Motor neuron (in vitro differentiated cells): ENCODE results near the gene AMN. TPM values are rescaled to one million over a fixed set of nuclear protein-coding genes. Genes with fewer than 3 reads are reported as not detected.

Source experiments
- ATAC-seq, 8 experiments: fragments of 200-7000 bp; cut with Tn5 transposase; replicated peaks in 6 of 8; 2 replicates each; pipeline ENCODE4 v1.8.0; 2021; ENCODE audit warnings: mild to moderate bottlenecking in 8 of 8, moderate library complexity in 8 of 8
- H3K27ac ChIP-seq, 2 donors: fragments of 250-450 bp; sonication (Bioruptor Pico); 2 replicates each; pipeline ENCODE4 v1.9.0; 2021; ENCODE audit warnings: antibody characterized with exemption in 2 of 2, mild to moderate bottlenecking in 2 of 2, moderate library complexity in 1 of 2
- H3K4me1 ChIP-seq, 2 donors: fragments of 250-450 bp; sonication (Bioruptor Pico); replicated peaks in 1 of 2; 2 replicates each; pipeline ENCODE4 v1.6.1; 2021; ENCODE audit warnings: antibody characterized with exemption in 2 of 2, mild to moderate bottlenecking in 2 of 2, moderate library complexity in 1 of 2
- H3K4me3 ChIP-seq, 5 donors: fragments of 250-450 bp; sonication (Bioruptor Pico); 2 replicates each; pipeline ENCODE4 v1.9.0; 2021; ENCODE audit warnings: antibody characterized with exemption in 5 of 5, mild to moderate bottlenecking in 5 of 5, moderate library complexity in 4 of 5
- WGBS, 10 experiments: fragments of 450-650 bp; shearing (Covaris generic); methylation state at CpG; one replicate each; pipeline ENCODE4 v1.0.0; 2022; 5-methylcytosine and 5-hydroxymethylcytosine counted together
- in situ Hi-C, 9 experiments: fragments of 400-800 bp; cut with MboI; loops; one replicate each; pipeline ENCODE4 v1.15.0; 2021; ENCODE audit warnings: low sequenced_read_pairs in 9 of 9, low pct_unique_long_range_greater_than_20kb in 2 of 9; ENCODE audit not compliant: unreplicated experiment in 9 of 9
- total RNA-seq, 8 experiments: library from RNA; unstranded; fragments of 300-600 nt; gene quantifications; 2 replicates each; pipeline versions ENCODE4 v1.2.3 to v1.2.4, GENCODE V29; 2022

Gene AMN
- total RNA-seq, 8 experiments from 2014 or later, result 0.21 to 2.5 (median 0.36) TPM

DNA sequence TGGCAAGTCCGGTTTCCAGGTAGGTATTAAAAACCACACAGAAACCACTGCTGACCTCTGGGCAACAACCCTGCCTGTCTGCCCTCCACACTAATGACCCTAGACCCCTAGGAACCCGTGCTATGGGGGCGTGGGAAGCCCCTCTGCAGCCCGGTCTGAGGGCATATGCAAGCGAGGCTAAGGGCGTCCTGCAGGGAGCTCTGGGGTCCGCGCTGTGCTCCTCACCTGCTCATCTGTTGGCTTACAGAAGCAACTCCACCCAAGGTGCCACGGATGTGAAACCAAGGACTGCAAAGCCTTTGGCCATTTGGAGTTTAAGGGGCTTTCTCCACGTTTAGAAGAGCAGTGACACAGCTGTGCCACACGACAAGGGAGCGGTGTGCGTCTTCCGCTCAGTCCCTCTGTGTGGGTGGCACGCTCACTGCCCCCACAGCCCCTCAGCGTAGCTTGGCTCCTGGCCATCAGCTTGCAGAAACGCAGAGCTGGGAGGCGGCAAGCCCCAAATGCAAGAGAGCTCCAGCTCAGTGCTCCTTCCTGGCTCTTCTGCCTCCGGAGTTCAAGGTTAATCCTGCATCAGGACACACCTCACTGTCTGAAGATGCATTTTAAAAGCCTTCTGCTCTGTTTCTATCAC is 18.4 kb downstream of the AMN start:
- H3K4me3 ChIP-seq, result no peak overlapping the region
- 50 to 100% (median 89%) methylated on average over 1 to 10 of the region's 19 CpGs; no CpG with 5 or more reads in 2 of the 10 experiments for WGBS, 10 experiments
- H3K4me1 ChIP-seq, result no peaks in the 10 kb centered on the region
- ATAC-seq, result no peak
- in situ Hi-C loops, result no loop called here
- no peak overlapping the region for H3K27ac ChIP-seq

DNA sequence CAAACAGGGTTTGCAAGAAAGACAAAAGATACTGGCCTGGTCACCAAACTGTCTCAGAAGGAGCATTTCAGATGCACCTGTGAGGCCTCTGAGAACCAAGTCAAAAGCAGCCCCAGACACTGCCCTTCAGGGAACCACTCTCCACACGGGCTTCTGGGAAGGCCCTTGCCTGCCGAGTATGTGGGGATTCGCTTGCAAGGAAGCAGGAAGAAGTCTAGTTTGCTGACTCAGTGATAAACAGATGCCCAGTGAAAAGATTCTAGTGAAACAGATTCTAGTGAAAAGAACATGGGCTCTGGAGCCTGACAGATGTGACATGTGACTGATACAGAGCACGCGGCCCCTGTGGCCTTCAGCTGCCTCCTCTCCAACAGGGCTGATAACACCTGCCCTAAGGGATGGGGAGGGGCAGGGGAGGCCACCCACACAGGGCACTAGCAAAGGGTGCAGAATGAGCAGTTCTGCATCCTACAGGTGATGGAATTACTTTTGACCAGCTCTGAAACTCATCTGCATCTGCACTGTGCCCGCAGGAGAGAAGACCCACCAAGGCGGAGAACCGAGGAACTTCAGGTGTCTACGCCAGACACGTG is 19.1 kb downstream of the AMN start:
- H3K4me1 ChIP-seq, result no peaks in the 10 kb centered on the region
- no peak overlapping the region for H3K27ac ChIP-seq
- no peak overlapping the region for H3K4me3 ChIP-seq
- WGBS, 10 experiments, result 80 to 94% (median 87%) methylated on average over 3 to 6 of the region's 10 CpGs; no CpG with 5 or more reads in 7 of the 10 experiments
- no peak for ATAC-seq
- in situ Hi-C loops, result no loop called here

GRCh38 chr14:102942069-102942468 is 19.6 kb downstream of the AMN start:
- WGBS, 10 experiments, result 20 to 100% (median 100%) methylated on average over 1 to 4 of the region's 13 CpGs; no CpG with 5 or more reads in 6 of the 10 experiments
- peak in 1 of 8 experiments; percentile 8 for ATAC-seq
- no peaks in the 10 kb centered on the region for H3K4me1 ChIP-seq
- H3K27ac ChIP-seq, result no peak overlapping the region
- H3K4me3 ChIP-seq, result no peak overlapping the region
- in situ Hi-C loops, result no loop called here

GRCh38 chr14:102943454-102943853 is 21.0 kb downstream of the AMN start:
- Histone ChIP-seq H3K4me1 (no peaks in the 10 kb centered on the region), H3K27ac (no peak overlapping the region), H3K4me3 (no peak overlapping the region)
- no peak for ATAC-seq
- 93 to 100% (median 100%) methylated on average over 2 to 4 of the region's 16 CpGs; no CpG with 5 or more reads in 6 of the 10 experiments for WGBS, 10 experiments
- in situ Hi-C loops, result no loop called here

GRCh38 chr14:102943979-102944378 is 21.5 kb downstream of the AMN start:
- 94 to 100% (median 100%) methylated on average over 2 to 7 of the region's 15 CpGs; no CpG with 5 or more reads in 6 of the 10 experiments for WGBS, 10 experiments
- Histone ChIP-seq H3K4me3 (no peak overlapping the region), H3K4me1 (no peaks in the 10 kb centered on the region), H3K27ac (no peak overlapping the region)
- no peak for ATAC-seq
- in situ Hi-C loops, result no loop called here

- no peak overlapping the region for H3K27ac ChIP-seq
- H3K4me3 ChIP-seq, result no peak overlapping the region
- 80 to 100% (median 84%) methylated on average over 1 to 8 of the region's 36 CpGs; no CpG with 5 or more reads in 3 of the 10 experiments for WGBS, 10 experiments
- H3K4me1 ChIP-seq, result no peaks in the 10 kb centered on the region
- in situ Hi-C loops, result no loop called here
- ATAC-seq, result peak in 3 of 8 experiments; percentile 14 to 23 (median 18)
Measured at GRCh38 chr14:102944448-102945330, 22.2 kb downstream of the AMN start.

GRCh38 chr14:102945346-102946130 is 23.1 kb downstream of the AMN start:
- H3K27ac ChIP-seq, result no peak overlapping the region
- in situ Hi-C loops, result no loop called here

DNA sequence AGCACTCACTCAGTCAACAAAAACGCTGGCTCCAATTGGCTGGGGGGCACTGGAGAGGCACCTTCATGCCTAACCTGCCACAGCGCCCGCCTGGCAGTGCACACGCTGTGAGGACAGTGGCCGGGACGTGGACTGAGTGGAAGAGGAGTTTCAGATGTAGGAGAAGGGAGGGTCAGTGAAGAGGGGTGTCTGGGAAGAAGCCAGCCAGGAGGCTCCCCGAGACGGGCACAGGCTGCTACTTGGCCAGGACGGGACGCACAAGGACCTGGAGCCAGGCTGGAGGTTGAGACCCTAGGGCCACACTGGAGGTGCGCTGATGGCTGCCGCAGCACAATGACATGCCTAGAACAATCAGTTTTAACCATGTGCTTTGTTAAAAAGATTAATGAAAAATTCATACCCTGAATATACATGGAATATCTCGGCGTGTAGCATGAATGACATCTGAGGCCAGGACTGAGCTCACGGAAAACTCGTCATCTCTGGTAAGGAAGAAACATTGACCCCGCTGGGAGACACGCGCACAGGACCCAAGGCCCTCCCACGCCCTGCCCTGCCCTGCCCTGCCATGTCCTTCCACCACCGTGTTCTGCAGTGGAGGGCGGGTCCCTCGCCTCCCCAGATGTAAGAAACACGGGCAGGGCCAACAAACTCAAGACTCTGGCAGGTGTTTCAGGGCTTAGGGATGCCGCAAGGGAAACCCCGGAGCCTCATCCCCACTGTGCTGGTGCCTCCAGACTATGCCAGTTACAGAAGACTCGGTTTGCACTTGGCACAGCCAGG is 25.0 kb downstream of the AMN start:
- Histone ChIP-seq H3K4me3 (no peak overlapping the region), H3K27ac (no peak overlapping the region), H3K4me1 (no peaks in the 10 kb centered on the region)
- in situ Hi-C loops, result no loop called here
- ATAC-seq, result no peak
- WGBS, 10 experiments, result 70 to 100% (median 98%) methylated on average over 1 to 11 of the region's 27 CpGs; no CpG with 5 or more reads in 1 of the 10 experiments

More at GRCh38 chr14:102945346-102946130, 23.1 kb downstream of the AMN start:
- ATAC-seq, result no peak
- WGBS, 10 experiments, result 80 to 100% (median 86%) methylated on average over 3 to 22 of the region's 29 CpGs; no CpG with 5 or more reads in 2 of the 10 experiments
- Histone ChIP-seq H3K4me1 (no peaks in the 10 kb centered on the region), H3K4me3 (no peak overlapping the region)

GRCh38 chr14:102948698-102949061 is 26.2 kb downstream of the AMN start:
- Histone ChIP-seq H3K27ac (no peak overlapping the region), H3K4me3 (no peak overlapping the region), H3K4me1 (no peaks in the 10 kb centered on the region)
- in situ Hi-C loops, result no loop called here
- WGBS, 10 experiments, result 100% methylated on average over 2 to 3 of the region's 9 CpGs; no CpG with 5 or more reads in 8 of the 10 experiments
- peak in 1 of 8 experiments; percentile 17 for ATAC-seq

DNA sequence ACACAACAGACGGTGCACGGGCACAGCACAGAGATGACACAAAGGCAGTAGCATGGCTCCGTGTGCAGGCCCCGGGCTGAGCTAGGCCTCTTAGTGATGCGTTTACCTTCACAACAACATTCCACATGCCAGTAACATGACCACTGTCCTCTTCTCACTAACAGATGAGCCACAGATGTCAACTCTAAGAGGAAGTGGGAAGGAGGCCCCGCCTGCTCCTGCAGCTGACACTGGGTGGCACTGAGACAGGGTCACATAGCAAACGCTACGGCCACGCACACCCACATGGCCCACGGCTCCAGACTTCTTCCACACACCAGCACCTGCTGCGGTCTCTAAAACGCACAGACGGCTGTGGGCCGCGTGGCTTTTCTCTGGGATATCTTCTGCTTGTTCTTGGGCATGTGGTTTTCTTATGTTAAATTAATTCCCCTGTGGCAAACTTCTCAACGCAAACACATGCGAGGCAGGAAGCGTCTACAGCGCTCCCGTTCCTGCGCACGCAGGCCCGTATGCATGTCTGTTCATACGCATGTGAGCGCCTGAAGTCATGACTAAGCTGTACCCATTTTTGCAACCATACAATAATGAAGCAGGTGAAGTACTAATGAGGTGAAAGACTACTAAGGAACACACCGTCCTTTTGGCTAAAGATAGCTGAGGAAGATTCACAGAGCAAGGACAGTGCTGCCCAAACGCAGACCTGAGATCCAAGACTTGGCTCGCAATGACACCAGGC is 26.8 kb downstream of the AMN start:
- no peak overlapping the region for H3K27ac ChIP-seq
- no peak overlapping the region for H3K4me3 ChIP-seq
- peak in 3 of 8 experiments; percentile 72 to 87 (median 79) for ATAC-seq
- in situ Hi-C loops, result no loop called here
- no peaks in the 10 kb centered on the region for H3K4me1 ChIP-seq
- 28 to 100% (median 94%) methylated on average over 2 to 16 of the region's 28 CpGs; no CpG with 5 or more reads in 2 of the 10 experiments for WGBS, 10 experiments

DNA sequence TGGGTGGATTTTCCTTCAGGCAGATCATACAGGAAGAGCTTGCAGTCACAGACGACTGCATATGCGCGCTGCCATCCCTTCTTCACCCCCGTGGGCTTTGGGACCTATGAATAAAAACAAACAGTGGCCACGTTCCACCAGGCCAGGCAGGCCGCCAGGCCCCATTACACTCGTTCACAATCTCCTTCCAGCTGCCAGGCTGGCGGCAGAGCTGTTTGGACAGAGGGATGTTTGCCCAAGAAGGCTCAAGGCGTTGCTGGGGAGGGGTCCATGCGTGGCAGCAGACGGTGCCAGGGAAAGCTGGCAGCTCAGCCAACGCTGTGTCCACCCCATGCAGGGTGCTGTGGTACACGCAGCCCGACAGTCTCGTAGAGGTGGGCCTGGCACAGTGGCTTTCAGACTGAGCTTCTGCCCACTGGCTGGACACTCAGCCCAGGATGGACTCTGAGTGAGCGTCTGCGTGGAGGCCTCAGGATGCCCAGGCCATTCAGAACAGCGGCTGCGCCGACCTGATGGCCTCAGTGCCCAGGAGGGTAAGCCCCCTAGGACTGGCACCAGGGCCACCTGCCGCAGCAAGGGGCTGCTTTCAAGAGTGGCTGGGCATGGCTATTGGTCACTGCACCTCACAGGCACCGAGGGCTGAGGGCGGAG is 27.5 kb downstream of the AMN start:
- Histone ChIP-seq H3K4me1 (no peaks in the 10 kb centered on the region), H3K4me3 (no peak overlapping the region), H3K27ac (no peak overlapping the region)
- 20 to 100% (median 82%) methylated on average over 1 to 11 of the region's 23 CpGs; no CpG with 5 or more reads in 4 of the 10 experiments for WGBS, 10 experiments
- ATAC-seq, result peak in 3 of 8 experiments; percentile 15 to 78 (median 53)
- in situ Hi-C loops, result no loop called here
